IPS DF 6.9 (cell line): ENCODE results near the gene RMDN3.

Experiments used
- DNase-seq: peaks from one replicate; pipeline ENCODE4 v3.0.0-alpha.2; 2013; ENCODE audit warnings: low read depth, low spot score
- H3K27ac ChIP-seq: one replicate; pipeline ENCODE4 v1.5.1; 2013; ENCODE audit warnings: low read length, control low read depth
- H3K27me3 ChIP-seq: 2 replicates; pipeline ENCODE4 v1.6.1; 2013; ENCODE audit warnings: mild to moderate bottlenecking, low read length; ENCODE audit not compliant: control insufficient read depth, insufficient read depth
- H3K36me3 ChIP-seq: 2 replicates; pipeline ENCODE4 v1.6.1; 2013; ENCODE audit warnings: low read length; ENCODE audit not compliant: control insufficient read depth, insufficient read depth
- H3K4me1 ChIP-seq: 2 replicates; pipeline ENCODE4 v1.6.1; 2013; ENCODE audit warnings: low read length; ENCODE audit not compliant: control insufficient read depth, insufficient read depth
- H3K4me3 ChIP-seq: 2 replicates; pipeline ENCODE4 v1.5.1; 2013; ENCODE audit warnings: mild to moderate bottlenecking, low read length
- H3K9me3 ChIP-seq: 2 replicates; pipeline ENCODE4 v1.6.1; 2013; ENCODE audit warnings: low read length, inconsistent platforms; ENCODE audit not compliant: control insufficient read depth, insufficient read depth
- WGBS: extraction: QIAGEN DNeasy Blood & Tissue Kit; methylation state at CpG from one replicate; pipeline ENCODE4 v1.1.7; 2013; ENCODE audit warnings: mixed read lengths, missing lambda C conversion rate; ENCODE audit not compliant: insufficient read length, insufficient coverage; 5-methylcytosine and 5-hydroxymethylcytosine counted together

Gene RMDN3

DNA sequence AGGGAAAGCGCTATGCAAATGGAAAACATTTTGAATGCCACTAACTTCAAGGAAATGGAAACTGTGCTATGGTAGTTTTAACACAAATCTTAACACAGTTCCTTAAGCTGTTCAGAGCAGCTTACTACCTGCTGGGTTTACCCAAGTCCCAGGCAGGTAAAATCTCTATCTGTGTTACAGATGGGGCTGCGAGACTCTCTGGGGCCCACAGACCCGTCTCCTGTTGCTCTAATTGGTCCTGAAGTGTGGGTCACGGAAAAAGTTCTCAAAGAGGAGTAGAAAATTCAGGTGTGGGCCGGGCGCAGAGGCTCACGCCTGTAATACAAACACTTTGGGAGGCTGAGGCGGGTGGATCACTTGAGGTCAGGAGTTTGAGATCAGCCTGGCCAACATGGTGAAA is 34.9 kb upstream of the RMDN3 start:
- Histone ChIP-seq H3K36me3 (no peaks in the 10 kb centered on the region), H3K4me1 (peaks cover 17% of the 10 kb centered on the region), H3K27me3 (no peaks in the 10 kb centered on the region), H3K4me3 (no peak overlapping the region), H3K27ac (no peak overlapping the region), H3K9me3 (no peaks in the 10 kb centered on the region)
- no peak for DNase-seq
- WGBS: no CpG with 5 or more reads among the region's 8 CpGs

DNA sequence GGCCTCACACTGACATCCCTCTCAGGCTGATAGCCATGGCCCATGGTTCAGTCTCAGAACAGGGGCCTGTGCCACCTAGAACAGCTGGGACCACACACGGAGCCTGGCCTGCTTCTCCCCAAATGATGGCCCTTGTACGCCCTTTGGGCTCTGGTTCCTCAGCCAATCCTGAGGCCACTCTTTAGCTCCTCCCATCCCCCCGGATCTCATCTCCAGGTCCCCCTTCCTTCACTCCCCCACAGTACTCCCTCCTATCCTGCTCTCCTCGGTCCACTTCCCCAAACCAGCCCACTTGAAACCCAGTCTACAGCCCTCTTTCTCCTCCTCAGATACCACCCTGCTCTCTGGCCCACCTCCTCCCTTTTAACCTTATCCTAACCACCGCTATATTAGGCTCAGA is 34.1 kb upstream of the RMDN3 start:
- H3K4me1 ChIP-seq: peaks cover 17% of the 10 kb centered on the region
- no peaks in the 10 kb centered on the region for H3K9me3 ChIP-seq
- H3K27me3 ChIP-seq: no peaks in the 10 kb centered on the region
- WGBS: no CpG with 5 or more reads among the region's 5 CpGs
- H3K36me3 ChIP-seq: no peaks in the 10 kb centered on the region
- DNase-seq: no peak
- no peak overlapping the region for H3K4me3 ChIP-seq
- H3K27ac ChIP-seq: no peak overlapping the region

DNA sequence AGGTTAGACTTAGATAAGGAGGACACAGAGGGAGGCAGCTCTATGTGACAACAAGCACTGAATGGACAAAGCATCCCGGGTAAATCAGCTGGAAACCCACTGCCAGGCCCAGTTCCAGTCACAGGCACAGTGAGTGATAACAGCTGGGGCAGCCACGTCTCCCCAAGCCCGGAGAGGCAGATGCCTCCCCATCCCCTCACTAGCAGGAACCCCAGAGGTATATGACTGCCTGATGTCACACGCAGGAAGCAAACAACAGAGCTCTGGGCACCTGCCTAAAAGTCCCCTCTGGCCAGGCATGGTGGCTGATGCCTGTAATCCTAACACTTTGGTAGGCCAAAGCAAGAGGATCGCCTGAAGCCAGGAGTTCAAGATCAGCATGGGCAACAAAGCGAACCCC is 32.9 kb upstream of the RMDN3 start:
- no peak overlapping the region for H3K4me3 ChIP-seq
- H3K36me3 ChIP-seq: no peaks in the 10 kb centered on the region
- DNase-seq: no peak
- H3K9me3 ChIP-seq: no peaks in the 10 kb centered on the region
- WGBS: no CpG with 5 or more reads among the region's 6 CpGs
- peaks cover 17% of the 10 kb centered on the region for H3K4me1 ChIP-seq
- H3K27me3 ChIP-seq: no peaks in the 10 kb centered on the region
- no peak overlapping the region for H3K27ac ChIP-seq

DNA sequence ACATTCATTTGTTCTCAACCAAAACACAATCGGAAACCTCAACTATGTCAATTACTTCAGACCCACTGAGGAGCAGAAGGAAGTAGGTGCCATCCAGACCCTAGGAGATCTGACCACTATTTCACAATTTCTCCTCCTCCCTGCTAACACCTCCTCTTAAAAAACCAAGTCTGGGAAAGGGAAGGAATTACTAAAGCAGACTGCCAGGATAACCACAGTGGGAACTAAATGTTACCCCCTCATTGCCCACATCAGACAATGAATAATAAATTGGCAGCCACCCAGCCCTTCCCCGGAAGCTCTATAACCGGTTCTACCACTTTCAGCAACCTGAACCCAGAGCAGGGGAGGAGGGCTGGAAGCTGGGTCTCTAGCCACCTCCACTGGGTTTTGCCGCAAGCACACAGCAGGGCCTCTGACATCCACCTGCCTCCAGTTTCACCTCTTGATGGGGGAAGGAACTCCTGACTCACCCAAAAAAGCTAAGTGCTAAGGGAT is 32.3 kb upstream of the RMDN3 start:
- no CpG with 5 or more reads among the region's 4 CpGs for WGBS
- Histone ChIP-seq H3K4me1 (peaks cover 19% of the 10 kb centered on the region), H3K9me3 (no peaks in the 10 kb centered on the region), H3K27me3 (no peaks in the 10 kb centered on the region), H3K36me3 (no peaks in the 10 kb centered on the region), H3K4me3 (no peak overlapping the region), H3K27ac (no peak overlapping the region)
- DNase-seq: peak; percentile 78

DNA sequence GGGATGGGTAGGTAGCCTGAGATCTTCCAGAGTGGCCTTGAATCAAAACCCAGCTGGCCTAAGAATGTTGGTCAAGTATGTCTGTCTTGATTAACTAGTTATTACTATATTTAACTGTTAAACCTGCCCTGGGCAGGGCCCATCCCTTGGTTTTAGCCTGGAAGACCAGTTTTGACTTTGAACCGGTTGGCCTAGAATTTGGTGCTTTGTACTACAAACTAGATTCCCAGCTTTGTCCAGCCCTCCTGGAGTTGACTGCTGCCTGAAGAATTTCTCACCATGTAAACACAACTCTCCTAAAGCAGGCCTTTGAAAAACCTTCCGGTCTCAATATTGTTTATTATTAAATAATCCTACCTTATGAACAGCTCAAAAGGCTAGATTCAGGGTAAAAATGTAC is 30.8 kb upstream of the RMDN3 start:
- Histone ChIP-seq H3K27ac (no peak overlapping the region), H3K36me3 (no peaks in the 10 kb centered on the region), H3K4me1 (peaks cover 19% of the 10 kb centered on the region), H3K27me3 (no peaks in the 10 kb centered on the region), H3K4me3 (no peak overlapping the region), H3K9me3 (no peaks in the 10 kb centered on the region)
- WGBS: no CpG with 5 or more reads among the region's 2 CpGs
- no peak for DNase-seq

DNA sequence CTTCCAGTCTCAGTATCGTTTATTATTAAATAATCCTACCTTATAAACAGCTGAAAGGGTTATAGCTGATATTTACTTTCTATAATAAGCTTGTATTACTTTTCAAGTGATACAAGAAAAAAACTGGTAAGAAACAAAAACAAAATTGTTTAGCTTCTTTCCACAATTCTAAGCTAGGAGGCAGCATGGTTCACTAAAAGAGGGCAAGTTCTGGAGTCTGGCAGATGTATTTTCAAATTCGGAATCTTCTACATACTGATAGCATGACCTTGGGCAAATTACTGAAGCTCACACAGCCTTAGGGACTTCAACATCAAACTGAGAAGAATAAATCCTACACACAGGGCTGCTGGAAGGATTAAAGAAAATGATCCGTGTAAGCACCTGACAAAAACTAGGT is 30.1 kb upstream of the RMDN3 start:
- DNase-seq: no peak
- H3K4me1 ChIP-seq: peaks cover 19% of the 10 kb centered on the region
- no peak overlapping the region for H3K4me3 ChIP-seq
- no peak overlapping the region for H3K27ac ChIP-seq
- H3K27me3 ChIP-seq: no peaks in the 10 kb centered on the region
- H3K36me3 ChIP-seq: no peaks in the 10 kb centered on the region
- WGBS: no CpG with 5 or more reads among the region's 3 CpGs
- H3K9me3 ChIP-seq: no peaks in the 10 kb centered on the region

DNA sequence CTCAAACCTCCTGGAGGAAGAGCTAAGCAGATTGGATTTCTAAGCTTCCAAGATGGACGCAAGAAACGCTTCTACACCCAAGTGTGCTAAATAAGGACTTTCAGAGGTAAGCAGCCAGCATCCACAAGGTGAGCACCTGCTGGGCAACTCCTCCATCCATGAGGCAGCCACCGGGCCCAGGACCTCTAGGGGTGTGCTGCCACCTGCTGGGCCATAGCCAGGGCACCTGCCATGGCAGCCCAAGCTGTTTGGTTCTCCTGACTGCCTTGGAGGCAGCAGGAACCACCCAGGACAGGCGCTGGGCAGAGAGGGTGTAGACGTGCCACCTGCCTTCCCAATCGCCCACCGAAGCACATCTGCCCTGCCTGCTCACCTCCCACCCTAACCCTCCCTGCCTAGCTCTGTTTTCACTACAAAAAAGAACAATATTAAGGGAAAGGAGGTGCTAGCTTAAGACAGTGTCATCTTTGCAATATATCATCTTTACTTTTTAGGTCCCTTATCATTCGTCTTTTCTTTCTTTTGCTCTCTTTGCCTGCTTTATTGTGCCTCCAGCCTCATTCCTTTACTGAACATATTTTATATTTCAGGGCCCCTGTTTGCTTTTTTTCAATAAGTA is 27.7 kb upstream of the RMDN3 start:
- H3K9me3 ChIP-seq: no peaks in the 10 kb centered on the region
- DNase-seq: no peak
- H3K27ac ChIP-seq: no peak overlapping the region
- H3K27me3 ChIP-seq: no peaks in the 10 kb centered on the region
- WGBS: no CpG with 5 or more reads among the region's 8 CpGs
- peaks cover 11% of the 10 kb centered on the region for H3K4me1 ChIP-seq
- no peak overlapping the region for H3K4me3 ChIP-seq
- no peaks in the 10 kb centered on the region for H3K36me3 ChIP-seq

DNA sequence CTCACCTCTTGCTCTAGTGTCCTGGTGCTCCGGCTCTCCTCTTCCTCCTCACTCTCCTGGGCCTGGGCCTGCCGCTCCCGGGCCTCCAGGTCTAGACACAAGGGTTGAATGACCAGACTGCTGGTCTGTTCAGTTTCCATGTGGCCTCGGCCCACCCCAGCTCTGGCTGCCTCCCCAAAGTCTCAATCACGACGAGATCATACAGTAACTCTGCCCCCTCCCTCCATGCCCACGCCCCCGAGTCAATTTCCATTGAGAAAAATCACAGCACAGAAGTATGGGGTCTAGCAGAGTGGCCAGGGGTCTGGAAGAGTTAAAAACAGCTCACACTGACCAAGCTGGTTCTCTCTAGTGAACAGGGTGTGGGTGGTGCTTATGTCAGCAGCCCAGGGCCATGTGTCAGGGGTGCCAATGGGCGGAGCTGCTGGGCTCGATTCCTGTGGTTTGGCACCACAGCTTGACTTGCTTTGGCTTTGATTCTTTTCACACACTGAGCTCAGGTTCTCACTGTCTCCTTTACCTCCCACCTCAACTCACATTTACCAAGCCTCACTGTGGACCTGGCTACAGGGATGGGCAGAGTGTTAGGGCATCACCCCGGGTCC is 21.6 kb upstream of the RMDN3 start:
- Histone ChIP-seq H3K27ac (no peak overlapping the region), H3K36me3 (peaks cover 10% of the 10 kb centered on the region; the same call in 1 of the 2 replicates), H3K4me1 (no peaks in the 10 kb centered on the region), H3K4me3 (no peak overlapping the region), H3K9me3 (no peaks in the 10 kb centered on the region), H3K27me3 (no peaks in the 10 kb centered on the region)
- WGBS: no CpG with 5 or more reads among the region's 11 CpGs
- DNase-seq: no peak

DNA sequence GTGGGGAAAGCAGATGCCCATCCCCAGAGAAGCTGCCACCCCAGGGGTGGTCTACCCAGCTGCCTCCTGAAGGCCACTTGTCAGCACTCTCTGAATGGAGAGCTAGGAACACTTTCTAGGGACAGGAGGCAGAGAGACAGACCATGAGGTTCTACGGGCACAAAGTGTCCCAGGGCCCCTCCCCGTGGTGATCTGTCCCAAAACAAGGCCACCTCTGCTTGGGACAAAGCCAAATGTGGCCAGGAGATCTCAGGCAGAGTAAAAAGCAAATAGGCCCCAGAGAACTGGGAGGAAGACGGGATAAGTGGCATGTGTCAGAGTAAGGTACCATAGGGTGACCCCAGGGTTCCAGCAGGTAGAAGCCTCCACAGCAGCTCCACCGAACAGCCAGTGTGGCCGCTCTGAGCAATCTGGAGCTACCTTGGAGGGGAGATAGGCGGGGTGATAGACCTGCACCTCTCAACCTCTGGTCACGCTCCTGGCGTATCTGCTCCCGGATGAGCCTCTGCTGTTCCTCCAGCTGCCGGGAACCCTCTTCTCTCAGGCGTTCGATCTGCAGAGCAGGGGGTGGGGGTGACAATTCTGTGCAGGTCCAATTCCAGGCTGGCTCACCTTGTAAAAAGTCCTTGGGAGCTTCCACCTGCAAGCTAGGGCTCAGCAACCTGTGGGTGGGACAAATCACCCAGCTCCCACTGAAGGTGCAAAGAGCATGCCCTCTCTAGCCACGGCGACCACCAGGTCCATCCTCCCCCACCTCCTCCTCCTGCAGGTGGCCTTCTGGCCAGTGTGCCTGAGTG is 20.9 kb upstream of the RMDN3 start:
- no peaks in the 10 kb centered on the region for H3K27me3 ChIP-seq
- H3K9me3 ChIP-seq: no peaks in the 10 kb centered on the region
- no CpG with 5 or more reads among the region's 14 CpGs for WGBS
- H3K36me3 ChIP-seq: peaks cover 10% of the 10 kb centered on the region; the same call in 1 of the 2 replicates
- H3K4me3 ChIP-seq: no peak overlapping the region
- DNase-seq: no peak
- no peak overlapping the region for H3K27ac ChIP-seq
- H3K4me1 ChIP-seq: no peaks in the 10 kb centered on the region

DNA sequence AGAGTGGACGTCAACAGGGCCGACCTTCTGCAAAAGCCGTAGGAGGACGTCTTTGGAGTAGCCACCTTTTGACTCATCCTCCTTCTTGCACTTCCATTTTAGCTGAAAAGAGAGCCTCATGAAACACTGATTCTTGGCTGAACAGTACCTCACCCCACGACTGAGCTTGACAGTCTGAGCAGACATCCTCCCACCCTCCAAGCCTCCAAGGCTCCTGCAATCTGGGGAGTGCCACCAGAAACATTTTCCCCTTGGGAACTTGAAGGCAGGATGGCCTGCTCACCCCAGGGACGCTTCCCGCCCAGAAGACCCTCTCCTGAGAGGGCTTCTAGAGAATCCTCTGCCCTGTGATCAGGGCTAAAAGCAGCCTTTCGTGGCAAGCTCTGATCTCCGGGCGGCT is 20.0 kb upstream of the RMDN3 start:
- no CpG with 5 or more reads among the region's 10 CpGs for WGBS
- Histone ChIP-seq H3K36me3 (peaks cover 10% of the 10 kb centered on the region; the same call in 1 of the 2 replicates), H3K27me3 (no peaks in the 10 kb centered on the region), H3K27ac (no peak overlapping the region), H3K9me3 (no peaks in the 10 kb centered on the region), H3K4me1 (no peaks in the 10 kb centered on the region), H3K4me3 (no peak overlapping the region)
- DNase-seq: no peak
